Activated CD8-positive, alpha-beta memory T cell treated with anti-CD3 and anti-CD28 coated beads, Interleukin-2, amount 50 U/mL, for 24 hours (primary cell): Measurements from ENCODE around the gene PLCB1.

ENCODE experiments used
- DNase-seq: peaks from one replicate; pipeline ENCODE4 v3.0.0-alpha.2; 2020; ENCODE audit errors: extremely low read depth

PLCB1 gene

DNA sequence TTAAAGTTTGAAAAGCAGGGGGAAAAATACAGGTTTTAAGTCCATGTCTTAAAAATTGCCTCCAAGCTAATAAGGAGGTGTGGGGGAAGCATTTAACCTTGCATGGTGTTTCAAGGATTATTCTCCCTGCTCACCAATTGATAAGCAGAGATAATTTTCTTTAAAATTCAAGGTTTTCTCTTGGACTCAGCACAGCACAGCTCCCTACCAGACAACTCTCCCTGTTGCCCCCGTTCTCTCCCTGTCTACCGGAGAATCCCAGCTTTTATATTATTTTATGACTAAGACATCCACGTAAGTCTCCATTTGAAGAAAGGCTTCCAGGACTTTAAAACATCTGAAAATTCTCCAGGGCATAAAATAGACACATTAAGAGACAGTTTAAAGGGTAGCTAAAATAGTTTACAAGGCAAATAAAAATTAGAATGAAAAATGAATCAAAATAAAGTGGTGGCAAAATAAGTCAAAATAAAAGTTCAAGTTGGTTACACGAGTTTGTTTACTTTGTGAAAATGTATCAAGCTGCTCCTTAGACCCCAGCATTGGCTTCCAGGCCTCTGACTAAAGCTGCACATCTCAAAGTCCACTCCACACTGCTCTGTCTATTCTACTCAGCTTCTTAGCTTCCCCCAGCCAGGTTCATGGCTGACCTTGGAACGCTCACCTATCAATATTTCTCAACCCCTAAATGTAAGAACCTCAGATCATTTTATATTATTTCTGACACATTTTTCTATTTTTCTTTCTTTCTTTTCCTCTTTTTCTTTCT lies 748.2 kb downstream of the PLCB1 start:
- DNase-seq = no peak

DNA sequence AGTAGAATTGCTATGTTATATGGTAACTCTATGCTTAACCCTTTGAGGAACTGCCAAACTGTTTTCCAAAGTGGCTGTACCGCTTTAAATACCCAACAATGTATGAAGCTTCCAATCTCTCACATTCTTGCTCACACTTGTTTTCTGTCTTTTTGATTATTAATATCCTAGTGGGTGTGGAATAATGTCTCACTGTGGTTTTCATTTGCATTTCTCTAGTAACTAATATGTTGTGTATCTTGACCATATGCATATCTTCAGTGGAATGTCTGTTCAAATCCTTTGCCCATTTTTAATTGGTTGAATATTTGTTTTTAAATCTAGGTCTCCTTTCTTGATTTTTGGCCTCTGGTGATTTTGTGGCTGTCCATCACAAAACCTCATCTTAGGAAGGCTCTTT lies 759.0 kb downstream of the PLCB1 start:
- DNase-seq = no peak

DNA sequence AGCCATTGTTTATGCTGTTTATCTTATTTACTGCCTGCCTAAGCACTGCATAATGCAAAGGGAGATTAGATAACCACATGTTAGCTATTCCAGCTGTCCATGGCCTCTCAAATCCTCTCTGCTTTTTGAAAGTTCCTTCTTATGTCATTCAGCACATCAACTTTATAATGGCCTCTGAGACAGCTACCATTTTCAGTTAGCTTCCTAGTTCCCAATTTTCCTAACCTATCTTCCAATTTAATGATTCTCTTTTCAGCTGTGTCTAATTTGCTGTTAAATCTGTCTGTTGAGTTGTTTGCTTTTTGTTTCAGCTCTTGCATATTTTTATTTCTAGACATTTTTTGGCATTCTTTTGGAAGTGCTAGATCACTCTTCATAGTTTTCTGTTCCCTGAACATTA lies 763.4 kb downstream of the PLCB1 start:
- DNase-seq = no peak

GRCh38 chr20:8898823-8899222 lies 766.8 kb downstream of the PLCB1 start:
- DNase-seq = no peak

DNA sequence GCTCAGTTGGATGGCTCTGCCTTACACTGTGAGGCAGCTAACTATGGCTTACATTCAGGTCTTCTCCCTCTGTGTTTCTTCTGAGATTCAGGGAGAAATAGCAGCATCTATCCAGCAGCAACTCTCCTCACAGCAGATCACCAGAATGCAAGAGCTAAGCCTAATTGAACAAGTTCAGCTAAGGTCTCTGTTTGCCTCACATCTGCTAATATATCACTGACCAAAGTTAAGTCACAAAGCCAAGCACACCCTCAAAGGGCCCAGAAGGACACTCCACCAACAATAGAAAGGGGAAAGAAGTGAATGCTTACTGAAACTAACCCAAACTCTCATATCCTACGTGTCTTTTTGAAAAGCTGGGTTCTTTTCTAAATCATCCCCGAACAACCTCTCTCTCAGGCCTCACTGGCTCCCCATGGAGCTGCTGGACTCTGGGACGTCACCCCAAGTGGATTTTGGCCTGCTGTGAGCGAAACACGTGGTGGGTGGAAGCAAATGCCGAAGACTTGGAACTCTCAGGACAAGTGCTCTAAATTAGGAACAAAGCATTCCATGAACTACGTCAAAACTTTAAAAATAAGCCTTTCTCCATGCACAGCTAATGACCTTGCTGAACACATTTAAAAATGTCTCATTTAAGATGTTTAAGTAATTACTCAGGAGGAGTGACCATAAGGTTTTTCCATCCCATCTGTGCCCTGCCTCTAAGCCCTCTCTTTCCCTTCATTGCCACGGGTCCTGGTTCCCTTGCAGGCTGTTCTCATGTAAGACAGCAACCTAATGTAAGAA lies 769.4 kb downstream of the PLCB1 start:
- no peak for DNase-seq

DNA sequence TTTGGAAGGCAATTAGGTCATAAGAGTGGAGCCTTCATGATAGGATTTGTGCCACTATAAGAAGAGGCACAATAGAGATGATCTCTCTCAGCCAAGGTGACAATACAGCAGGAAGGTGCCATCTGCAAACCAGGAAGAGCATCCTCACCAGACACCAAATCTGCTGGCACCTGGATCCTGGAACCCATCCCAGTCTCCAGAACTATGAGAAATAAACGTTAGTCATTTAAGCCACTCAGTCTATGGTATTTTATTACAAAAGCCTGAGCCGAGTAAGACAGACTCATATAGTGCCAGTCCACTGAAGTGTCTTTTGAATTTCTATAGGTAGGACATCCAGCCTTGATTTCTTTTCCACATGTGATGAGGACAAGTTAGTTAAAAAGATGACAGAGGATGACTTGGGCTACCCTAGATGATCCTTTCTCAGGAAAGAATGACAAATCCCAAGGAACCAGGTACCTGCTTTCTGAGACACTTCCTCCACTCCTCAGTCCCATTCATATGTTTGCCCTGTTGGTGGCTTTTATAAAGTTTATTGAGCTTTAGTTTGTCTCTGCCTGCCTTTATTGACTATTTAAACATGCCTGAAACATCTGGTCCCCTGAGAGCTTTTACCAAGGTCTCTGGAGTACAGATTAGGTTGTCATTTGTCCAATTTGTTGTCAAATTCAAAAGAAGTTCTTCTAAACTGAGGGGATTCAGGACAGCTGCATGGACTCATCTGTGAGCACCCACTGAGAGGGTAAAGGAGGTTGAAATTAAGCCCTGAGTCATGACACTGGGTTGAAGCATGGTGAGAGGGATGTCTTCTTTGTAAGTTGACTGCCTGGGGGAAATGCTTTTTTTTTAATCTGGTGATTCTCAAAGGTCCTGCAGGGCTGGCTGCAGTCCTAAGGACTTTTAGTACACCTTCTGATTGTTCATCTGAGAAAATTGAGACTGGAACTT lies 771.9 kb downstream of the PLCB1 start:
- no peak for DNase-seq

DNA sequence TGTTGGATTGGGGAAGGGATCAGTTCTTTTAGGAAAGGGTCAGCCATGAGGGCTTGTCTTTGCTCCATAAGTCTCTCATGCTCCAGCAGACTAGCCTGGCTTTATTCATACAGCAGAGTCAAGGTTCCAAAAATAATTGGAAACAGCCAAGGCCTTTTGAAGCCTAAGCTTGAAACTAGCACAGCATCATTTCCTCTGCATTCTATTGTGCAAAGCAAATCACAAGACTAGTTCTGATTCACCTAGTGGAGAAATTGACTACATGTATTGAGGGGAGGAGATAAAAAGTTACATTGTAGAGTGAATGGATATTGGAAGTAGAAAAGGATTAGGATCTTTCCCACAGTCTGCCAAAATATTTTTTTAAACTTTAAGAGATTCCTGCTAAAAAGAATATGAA lies 777.5 kb downstream of the PLCB1 start:
- no peak for DNase-seq

DNA sequence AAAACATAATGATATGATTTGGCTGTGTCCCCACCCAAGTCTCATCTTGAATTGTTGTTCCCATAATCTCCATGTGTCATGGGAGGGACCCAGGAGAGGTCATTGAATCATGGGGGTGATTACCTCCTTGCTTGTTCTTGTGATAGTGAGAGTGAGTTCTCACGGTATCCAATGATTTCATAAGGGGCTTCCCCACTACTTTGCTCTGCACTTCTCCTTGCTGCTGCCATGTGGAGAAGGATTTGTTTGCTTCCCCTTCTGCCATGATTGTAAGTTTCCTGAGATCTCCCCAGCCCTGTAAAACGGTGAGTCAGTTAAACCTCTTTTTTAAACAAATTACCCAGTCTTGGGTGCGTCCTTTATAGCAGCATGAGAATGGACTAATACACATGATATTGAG lies 780.0 kb downstream of the PLCB1 start:
- no peak for DNase-seq

DNA sequence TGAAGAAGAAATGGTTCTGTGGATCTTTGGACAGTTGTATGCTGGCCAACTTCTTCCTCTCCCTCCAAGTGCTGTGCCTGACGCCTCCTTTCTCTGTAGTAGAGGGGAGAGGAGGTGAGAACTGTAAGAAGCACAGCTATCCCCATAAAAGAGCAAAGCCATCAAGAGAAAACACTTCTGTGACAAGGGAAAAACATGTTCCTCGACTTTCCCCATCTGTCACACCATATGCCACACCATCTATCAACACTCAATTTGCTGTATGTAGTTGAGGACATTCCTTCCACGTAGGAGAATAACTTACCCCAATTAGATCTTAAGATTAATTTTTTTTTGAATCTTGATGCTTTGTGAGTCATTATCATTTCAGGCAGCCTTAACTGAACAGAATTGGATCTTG lies 780.7 kb downstream of the PLCB1 start:
- DNase-seq = no peak

DNA sequence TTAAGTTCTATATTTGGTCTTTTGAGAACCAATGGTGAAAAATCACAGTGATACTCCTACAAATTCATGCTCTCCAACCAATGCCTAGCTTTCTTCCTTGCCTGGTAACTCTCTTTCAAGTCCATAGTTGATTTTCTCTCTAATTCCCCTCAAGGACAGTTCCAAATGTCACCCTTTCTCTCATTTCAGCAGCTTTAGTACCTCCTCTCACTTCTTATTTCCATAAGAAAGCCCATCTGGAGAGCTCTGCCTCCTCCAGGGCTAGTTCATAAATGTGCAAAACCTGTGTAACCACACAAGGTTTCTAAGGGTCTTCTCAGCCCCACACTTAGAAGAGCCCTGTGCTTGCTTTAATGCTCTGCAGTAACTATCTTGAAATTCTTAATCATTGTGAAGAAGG lies 781.4 kb downstream of the PLCB1 start:
- DNase-seq = no peak

DNA sequence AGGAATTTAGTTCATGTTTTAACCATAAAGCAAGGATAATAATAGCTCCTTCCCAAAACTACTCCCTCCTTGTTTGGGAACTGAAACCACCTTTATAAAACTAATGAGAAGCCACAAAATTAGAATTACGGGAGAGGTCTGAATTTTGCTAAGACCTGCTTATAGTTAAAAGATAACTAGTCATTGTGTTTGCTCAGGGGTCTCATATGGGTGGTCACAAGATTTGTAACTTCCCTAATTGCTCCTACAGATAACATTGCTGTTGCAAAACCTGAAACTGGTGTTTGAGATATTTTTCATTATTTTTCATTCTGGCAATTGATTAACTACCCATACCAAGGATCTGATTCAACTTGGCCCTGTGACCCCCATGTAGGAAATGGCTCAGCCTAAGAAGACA lies 782.4 kb downstream of the PLCB1 start:
- DNase-seq = no peak

DNA sequence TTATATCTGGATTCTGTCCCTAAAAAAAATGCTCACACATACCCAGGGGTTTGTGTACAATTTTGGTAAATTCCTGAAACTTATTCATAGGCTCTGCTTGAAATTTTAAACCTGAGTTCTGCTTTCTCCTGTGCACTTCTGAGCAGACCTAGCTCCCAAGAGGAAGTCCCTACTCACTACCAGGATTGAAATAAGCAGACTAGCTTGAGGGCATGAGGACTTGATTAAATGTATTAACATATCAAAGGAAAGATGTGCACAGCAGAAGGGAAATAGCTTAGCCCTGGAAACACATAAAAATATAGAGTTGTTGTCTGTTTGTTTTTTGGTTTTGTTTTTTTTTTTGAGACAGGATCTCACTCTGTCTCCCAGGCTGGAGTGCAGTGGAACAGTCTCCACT lies 785.0 kb downstream of the PLCB1 start:
- DNase-seq = no peak

- no peak for DNase-seq
These were observed 786.1 kb downstream of the PLCB1 start for GRCh38 chr20:8918145-8918544.

DNA sequence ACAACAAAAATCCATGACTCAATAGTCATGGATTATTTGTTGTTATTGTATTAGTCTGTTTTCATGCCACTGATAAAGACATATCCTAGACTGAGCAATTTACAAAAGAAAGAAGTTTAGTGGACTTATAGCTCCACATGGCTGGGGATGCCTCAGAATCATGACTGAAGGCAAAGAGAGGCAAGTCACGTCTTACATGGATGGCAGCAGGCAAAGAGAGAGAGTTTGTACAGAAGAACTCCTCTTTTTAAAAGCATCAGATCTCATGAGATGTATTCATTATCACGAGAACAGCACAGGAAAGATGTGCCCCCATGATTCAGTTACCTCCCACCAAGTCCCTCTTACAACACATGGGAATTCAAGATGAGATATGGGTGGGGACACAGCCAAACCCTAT lies 792.5 kb downstream of the PLCB1 start:
- no peak for DNase-seq

- no peak for DNase-seq
These were observed 798.7 kb downstream of the PLCB1 start for GRCh38 chr20:8930726-8931125.

DNA sequence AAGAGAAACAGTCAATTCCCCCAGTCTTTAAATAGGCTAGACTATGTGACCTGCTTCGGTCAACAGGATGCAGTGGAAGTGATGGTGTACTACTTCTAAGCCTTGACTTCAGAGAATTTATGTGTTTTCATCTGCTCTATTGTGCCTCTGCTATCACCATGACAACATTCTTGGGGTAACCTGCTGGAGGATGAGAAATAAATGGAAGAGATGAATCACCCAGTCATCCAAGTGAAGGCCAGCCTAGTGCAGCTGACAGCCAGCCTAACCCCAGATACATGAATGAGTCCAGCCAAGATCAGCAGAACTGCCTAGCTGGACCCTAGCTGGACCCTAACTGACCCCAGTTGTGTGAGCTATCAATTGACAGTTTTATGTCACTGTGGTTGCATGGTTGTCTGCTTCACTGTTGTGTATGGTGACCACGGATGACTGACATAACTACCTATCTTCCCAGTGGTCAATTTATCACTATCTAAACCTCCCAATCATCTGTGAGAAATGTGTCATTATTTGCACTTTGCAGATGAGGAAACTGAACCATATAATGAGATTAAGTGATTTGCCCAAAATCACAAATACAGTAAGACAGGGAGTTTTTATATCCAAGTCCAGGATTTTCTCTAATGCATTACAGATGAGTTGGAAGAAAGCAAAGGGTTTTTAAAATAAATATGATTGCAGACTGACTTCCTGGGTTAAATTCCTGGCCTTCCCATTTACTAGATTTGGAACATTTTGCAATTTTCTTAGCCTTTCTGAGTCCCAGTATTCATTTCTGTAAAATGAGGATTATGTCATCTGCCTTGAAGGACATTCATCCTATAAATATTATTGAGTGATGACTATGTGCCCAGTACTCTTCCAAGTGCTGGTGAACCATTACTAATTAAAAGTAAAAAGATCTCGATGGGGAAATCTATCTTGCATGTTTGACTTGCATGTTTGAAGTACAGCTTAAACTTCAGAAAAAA lies 800.4 kb downstream of the PLCB1 start:
- DNase-seq = no peak

GRCh38 chr20:8933381-8933807 lies 801.3 kb downstream of the PLCB1 start:
- no peak for DNase-seq

DNA sequence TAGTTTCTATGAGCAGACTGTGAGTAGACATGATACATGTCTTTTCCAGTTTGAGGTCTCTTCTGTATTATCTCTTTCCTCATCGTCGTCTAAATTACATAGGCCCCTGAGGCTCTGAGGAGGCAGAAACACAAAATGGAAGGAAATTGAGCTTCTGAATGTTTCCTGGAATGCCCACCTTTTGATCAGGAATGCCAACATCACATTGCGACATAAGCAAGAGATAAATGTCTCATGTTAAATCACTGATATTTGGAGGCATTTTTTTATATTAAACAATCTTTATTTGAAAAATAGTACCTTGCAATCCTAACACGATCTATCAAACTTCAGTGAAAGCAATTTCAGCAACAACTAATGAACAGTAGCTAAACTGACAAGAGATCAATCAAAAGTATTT lies 802.3 kb downstream of the PLCB1 start:
- DNase-seq = no peak
